GM10248 (cell line): ENCODE measurements around the gene SAMM50.

ENCODE experiments used
- CTCF ChIA-PET: fragments of 300-600 bp; sonication (Branson Sonifier 250); formaldehyde crosslinking; extraction: SDS; loops from one replicate; lab custom pipeline; 2021; ENCODE audit warnings: antibody characterized with exemption; lab: Yijun Ruan, JAX
- POLR2A ChIA-PET: fragments of 350-650 bp; sonication (Branson Sonifier 250); formaldehyde crosslinking; extraction: SDS; loops from one replicate; lab custom pipeline; 2020; ENCODE audit warnings: antibody characterized with exemption; lab: Yijun Ruan, JAX
- DNase-seq: peaks from one replicate; pipeline ENCODE4 v3.0.0; 2012; ENCODE audit errors: extremely low spot score
- TF ChIP-seq, protein P1 (sequence below): IDR thresholded peaks from 2 replicates; pipeline ENCODE4 v1.5.1; 2012; ENCODE audit warnings: mild to moderate bottlenecking, low read depth; ENCODE audit errors: extremely low read depth, missing control alignments, control extremely low read depth

Gene SAMM50

DNA sequence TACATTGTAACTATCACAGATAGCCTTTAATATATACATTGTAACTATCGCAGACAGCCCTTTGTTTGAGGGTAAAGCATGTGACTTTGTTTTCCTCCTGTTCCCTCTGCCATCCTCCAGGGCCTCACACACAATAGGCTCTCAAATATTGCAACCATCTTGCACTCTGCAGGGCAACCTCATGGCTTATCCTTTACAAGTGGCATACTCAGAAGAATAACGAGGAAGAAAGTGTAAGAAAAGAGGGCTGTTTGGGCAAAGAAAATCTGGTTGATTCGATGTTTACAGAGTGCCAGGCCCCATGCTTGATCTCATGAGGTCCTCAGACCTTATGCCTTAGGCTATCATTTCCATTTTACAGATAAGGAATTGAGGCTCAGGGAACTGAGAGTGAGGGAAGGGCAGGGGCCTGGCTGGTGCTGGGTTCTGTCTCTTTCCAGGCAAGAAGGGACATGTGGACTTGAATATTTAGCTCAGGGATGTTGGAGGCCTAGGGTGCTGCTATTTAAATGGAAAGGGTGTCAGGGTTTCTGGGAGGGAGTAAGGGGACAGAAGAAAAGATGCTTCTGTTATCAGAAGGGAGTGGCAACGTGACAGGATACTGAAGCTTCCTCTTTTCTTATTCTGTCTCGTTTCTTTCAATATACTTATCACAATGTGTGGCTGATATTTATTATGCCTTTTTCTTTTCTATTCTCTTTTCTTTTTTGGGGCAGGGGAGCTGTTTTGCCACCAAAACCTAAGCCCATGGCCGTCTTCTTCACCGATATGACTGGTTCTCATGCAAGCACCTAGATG lies 1.1 kb upstream of the SAMM50 start:
- CTCF ChIA-PET = interaction anchor here (0.8 to 2.1 kb wide), 4 partner anchors 8 to 670 kb away, joined by 3 to 28 read pairs (median 7); no protein-coding TSS in a partner anchor
- TF ChIP-seq, protein P1, sequence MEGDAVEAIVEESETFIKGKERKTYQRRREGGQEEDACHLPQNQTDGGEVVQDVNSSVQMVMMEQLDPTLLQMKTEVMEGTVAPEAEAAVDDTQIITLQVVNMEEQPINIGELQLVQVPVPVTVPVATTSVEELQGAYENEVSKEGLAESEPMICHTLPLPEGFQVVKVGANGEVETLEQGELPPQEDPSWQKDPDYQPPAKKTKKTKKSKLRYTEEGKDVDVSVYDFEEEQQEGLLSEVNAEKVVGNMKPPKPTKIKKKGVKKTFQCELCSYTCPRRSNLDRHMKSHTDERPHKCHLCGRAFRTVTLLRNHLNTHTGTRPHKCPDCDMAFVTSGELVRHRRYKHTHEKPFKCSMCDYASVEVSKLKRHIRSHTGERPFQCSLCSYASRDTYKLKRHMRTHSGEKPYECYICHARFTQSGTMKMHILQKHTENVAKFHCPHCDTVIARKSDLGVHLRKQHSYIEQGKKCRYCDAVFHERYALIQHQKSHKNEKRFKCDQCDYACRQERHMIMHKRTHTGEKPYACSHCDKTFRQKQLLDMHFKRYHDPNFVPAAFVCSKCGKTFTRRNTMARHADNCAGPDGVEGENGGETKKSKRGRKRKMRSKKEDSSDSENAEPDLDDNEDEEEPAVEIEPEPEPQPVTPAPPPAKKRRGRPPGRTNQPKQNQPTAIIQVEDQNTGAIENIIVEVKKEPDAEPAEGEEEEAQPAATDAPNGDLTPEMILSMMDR = no peak
- POLR2A ChIA-PET = interaction anchor here (0.6 to 1.5 kb wide), 3 partner anchors 36 to 1872 kb away, joined by 3 to 4 read pairs (median 3); partner anchors contain the start of gene PARVB
- no peak for DNase-seq

DNA sequence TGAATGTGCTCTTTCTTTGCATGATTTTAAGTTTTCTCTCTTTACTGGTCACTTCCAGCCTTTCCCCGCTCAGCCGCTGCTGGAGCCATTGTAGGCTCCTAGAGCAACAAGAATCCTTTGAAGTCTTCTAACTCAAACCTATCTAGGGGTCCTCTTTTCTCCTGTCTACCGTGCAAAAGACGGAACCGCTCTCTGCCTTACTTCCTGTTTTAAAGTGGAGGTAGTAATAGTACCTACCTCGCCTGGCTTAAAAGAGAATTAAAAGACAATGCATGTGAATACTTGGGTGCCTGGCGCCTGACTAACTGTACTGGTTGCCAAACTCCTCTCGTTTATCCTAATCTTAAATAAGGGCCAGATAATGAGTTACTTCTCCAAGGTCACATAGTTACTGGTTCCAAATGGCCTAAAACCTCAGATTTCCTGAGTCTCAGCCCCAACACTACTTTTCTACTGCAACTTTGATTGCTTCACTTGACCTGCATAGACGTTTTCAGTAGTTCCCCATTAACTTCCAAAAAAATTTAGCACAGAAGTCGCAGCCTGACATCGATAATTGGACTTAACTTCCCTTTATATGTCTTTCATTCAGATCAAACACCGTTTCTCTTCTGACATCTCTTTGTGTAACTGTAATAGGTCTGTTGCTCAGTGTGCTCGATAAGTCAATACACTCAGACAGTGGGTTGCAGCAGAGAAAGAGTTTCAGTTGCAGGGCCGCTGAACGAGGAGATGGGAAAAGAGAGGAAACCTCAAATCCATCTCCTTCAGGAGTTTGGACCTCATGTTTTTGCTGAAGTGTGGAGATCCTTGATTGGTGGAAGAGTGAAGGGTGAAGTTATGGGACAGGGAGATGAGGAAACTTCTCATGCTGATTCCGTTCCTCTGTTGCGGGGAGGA lies 891 bp downstream of the SAMM50 start:
- ChIA-PET POLR2A (no interaction called here), CTCF (interaction anchor here (1.8 to 2.8 kb wide), 3 partner anchors 10 to 73 kb away, joined by 6 to 28 read pairs (median 14); no protein-coding TSS in a partner anchor)
- TF ChIP-seq, protein P1 = no peak
- DNase-seq = no peak

DNA sequence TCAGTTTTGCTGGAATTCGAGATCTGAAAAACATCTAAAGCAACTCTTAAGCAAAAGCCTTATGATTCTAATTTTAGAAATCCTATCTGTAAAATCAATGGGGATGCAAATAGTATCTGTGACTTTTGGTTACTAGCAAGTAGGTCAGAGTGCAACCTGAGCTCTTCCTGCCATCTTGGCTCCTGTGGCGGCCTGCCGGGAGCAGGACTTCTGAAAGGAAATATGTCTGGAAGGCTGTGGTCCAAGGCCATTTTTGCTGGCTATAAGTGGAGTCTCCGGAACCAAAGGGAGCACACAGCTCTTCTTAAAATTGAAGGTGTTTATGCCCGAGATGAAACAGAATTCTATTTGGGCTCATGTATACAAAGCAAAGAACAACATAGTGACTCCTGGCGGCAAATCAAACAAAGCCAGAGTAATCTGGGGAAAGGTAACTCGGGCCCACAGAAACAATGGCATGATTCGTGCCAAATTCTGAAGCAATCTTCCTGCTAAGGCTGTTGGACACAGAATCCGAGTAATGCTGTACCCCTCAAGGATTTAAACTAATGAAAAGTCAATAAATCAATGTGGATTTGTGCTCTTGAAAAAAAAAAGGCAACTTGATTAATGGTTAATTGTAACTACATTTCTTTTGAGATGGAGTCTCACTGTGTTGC lies 1.7 kb downstream of the SAMM50 start:
- TF ChIP-seq, protein P1 = no peak
- POLR2A ChIA-PET = no interaction called here
- no peak for DNase-seq
- CTCF ChIA-PET = interaction anchor here (2.8 kb wide), 1 partner anchor 11 kb away, joined by 14 read pairs; no protein-coding TSS in a partner anchor

DNA sequence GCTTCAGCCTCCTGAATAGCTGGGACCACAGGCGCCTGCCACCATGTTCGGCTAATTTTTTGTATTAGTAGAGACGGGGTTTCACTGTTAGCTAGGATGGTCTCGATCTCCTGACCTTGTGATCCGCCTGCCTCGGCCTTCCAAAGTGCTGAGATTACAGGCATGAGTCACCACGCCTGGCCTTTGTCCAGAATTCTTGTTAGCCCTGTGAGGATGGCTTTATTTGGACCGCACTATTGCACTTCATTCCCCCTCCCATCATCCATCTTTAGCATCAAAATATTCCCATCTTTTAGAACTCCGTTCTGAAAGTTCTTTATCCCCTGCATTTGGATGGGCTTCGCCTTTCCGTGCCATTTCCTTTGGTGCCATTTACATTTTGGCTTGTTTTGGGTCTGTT lies 2.6 kb downstream of the SAMM50 start:
- CTCF ChIA-PET = interaction anchor here (1.0 to 2.8 kb wide), 2 partner anchors 12 to 32 kb away, joined by 3 to 14 read pairs; no protein-coding TSS in a partner anchor
- DNase-seq = no peak
- POLR2A ChIA-PET = no interaction called here
- TF ChIP-seq, protein P1 = no peak

DNA sequence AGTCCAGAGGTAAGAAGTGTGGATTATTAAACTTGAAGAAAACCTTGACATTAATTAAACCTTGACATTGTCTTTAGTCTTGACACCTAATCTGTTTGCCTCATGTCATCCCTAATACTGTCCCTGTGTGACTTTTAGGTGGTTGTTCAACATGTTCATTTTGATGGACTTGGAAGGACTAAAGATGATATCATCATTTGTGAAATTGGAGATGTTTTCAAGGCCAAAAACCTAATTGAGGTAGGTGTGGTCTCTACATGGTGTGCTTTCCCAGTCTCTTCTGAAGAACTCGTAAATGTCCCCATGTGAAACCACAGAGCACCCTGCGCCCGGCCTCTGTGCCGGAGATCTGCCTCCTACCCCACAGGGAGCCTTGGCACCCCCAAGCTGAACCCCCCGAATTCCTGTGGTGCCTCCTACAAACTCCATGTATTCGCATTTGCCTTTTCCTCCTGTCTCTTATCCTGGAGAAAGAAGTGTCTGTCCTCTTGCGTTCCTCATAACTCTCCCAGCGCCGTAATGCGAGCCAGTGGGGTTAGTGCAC lies 9.1 kb downstream of the SAMM50 start:
- POLR2A ChIA-PET = no interaction called here
- no peak for DNase-seq
- TF ChIP-seq, protein P1 = no peak
- CTCF ChIA-PET = no interaction called here
